Caki2 (cell line): ENCODE results near the gene SNX13. TPM values are rescaled to one million over a fixed set of nuclear protein-coding genes. Genes with fewer than 3 reads are reported as not detected.
A peak's percentile ranks its signal among the peaks of the same experiment; 100 is the strongest.

ENCODE experiments used
- DNase-seq: peaks from one replicate; pipeline ENCODE4 v3.0.0-alpha.2; 2015; ENCODE audit warnings: low read depth
- in situ Hi-C: cut with HindIII; loops from 2 replicates; pipeline ENCODE4 v1.10.0; 2016; ENCODE audit warnings: low sequenced_read_pairs, low pct_unique_long_range_greater_than_20kb, mixed read lengths
- total RNA-seq: library from RNA; depleted of rRNA; stranded (reverse); fragments of >200 nt; shearing (Covaris generic); gene quantifications from 2 replicates; pipeline ENCODE4 v1.2.3, GENCODE V29; 2014; ENCODE audit warnings: low replicate concordance; rRNA removed

SNX13 gene, protein sequence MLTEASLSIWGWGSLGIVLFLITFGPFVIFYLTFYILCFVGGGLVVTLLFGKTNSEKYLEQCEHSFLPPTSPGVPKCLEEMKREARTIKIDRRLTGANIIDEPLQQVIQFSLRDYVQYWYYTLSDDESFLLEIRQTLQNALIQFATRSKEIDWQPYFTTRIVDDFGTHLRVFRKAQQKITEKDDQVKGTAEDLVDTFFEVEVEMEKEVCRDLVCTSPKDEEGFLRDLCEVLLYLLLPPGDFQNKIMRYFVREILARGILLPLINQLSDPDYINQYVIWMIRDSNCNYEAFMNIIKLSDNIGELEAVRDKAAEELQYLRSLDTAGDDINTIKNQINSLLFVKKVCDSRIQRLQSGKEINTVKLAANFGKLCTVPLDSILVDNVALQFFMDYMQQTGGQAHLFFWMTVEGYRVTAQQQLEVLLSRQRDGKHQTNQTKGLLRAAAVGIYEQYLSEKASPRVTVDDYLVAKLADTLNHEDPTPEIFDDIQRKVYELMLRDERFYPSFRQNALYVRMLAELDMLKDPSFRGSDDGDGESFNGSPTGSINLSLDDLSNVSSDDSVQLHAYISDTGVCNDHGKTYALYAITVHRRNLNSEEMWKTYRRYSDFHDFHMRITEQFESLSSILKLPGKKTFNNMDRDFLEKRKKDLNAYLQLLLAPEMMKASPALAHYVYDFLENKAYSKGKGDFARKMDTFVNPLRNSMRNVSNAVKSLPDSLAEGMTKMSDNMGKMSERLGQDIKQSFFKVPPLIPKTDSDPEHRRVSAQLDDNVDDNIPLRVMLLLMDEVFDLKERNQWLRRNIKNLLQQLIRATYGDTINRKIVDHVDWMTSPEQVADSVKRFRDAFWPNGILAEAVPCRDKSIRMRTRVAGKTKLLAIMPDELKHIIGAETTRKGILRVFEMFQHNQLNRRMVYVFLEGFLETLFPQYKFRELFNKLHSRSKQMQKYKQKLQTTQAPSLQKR
- 9.8 and 31.9 TPM in 2 replicates for total RNA-seq

DNA sequence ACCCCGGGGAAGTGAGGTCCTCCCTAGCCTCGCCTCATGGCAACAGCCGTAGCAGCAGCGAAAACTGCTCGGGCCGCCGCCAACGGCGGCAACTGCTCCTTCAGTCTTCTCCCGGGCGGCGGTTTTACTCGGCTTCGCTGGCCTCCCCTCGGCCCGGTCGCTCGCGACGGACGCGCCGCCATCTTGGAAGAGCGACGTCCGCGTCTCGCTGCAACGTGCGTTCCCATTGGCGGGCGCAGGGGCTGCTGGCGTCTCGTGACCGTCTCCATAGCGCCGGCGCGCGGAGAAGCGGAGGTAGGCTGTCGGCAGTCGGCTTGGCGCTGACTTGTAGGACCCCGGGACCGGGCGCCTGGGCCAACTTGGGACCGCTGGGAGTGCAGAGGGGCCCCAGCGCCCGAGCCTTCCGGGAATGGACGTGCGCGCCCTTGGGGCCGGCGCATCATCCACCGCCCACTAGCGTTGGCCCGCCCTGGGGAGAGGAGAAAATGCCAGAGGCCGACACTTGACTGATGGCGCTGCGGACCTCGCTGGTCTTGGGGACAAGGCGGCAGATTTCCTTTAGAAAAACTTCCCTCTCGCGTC, at the start of gene SNX13:
SNX13 (minus strand) TSS at position 193 of the 582 bp plus-strand sequence. CDS start 199 bp downstream, outside the sequence.
- peak; percentile 91 for DNase-seq
- in situ Hi-C loops, result no loop called here

DNA sequence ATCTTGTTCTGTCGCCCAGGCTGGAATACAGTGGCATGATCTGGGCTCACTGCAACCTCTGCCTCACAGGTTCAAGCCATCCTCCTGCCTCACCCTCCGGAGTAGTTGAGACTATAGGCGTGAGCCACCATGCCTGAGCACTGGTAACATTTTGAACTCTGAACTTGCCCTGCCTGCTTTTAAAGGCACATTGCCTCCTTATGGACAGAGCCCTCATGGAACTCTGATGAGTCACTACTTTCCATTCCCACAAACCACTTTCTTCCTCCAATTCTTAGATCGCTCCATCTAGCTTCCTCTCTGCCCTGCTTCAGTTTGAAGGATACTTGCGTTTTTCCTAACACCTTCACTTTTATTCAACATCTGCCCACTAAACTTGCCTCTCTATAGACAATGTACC, 49.3 kb upstream of the SNX13 start:
- in situ Hi-C loops, result no loop called here
- DNase-seq, result no peak

DNA sequence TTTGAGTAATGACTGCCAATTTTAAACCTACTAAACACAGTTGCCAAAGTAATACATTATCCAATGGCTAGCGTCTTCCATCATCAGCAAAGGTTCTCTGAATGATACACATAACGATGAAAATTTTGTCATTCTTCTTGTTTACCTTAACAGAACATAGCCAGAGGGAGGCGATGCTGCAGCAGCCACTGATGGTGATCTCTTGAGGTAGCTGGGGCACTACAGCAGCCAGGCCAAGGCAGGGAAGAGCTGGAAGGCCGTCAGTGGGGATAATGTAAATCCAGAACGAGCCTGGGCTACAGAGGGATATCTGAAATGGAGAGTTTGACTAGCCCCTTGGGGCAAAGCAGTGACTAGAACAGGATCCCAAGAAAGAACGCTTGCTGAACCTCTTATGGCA, 48.6 kb upstream of the SNX13 start:
- no peak for DNase-seq
- in situ Hi-C loops, result no loop called here

DNA sequence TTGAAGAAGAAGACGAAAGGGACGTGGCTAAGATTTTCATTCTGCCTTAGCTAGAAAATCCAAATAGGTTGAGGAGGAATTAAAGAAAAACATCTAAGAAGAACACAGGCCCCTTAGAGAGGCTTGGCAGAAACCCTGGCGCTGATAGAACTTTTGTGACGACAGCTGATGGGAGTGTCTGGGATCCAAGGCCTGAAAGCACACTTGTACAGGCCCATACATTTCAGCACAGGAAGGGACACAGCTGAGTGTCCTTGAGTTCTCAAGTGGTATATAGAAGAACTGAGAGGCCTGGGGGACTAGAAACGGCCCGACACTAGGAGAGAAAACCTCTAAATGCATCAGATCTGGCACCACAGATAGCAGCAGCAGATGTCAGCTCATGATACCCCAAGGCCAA, 47.8 kb upstream of the SNX13 start:
- no peak for DNase-seq
- in situ Hi-C loops, result no loop called here

DNA sequence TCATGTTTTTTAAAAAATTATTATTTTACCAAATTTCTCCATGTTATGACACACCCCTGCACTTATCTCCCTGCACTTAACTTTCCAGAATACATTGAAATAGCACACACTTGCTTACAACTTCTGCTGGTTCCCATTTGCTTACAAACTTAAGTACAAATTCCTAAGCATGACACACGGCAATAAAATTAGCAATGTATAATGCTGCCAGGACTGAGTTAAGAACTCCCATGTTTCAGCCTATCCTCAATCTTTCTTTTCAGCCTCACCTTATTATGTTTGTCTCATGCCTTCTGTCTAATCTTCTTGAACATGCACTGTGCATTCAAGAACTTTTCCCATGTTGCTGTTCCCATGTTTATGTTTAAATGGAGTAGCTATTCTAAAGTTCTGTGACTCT, 46.6 kb upstream of the SNX13 start:
- in situ Hi-C loops, result no loop called here

DNA sequence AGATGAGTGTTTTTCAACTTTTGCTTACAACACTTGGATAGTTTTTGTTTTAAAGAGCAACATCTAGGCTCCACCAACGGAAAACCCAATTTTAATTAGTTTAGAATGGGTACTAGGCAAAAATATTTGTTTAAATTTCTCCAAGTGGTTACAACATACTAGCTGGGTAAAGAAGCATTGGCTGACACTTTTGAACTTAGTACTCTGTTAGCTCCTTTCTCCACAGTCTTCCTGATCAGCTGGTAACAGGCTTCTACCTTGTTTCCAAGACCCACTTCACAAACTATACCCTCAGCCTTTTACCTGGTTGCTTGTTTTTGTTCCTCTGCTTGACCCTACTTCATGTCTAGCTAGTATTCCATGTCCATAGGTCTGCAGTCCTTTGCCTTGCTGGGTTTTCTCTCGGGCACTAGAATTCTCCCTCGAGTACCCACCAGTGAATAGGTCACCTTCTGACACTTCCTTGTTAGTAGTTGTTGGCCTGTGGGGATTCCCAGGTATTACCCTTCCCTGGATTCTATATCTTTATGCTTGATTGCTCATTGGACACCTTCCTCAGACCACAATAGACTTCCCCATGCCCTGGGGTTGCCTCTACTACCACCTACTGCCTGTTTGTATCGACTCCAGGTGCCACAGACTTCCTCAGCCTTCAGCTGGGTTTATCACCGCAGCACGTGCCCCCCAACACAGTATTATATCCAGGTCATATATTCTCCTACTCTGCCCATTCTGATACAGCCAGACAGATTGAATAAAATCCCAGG, 45.4 kb upstream of the SNX13 start:
- in situ Hi-C loops, result no loop called here
- DNase-seq, result no peak

More for the DNA sequence above, 46.6 kb upstream of the SNX13 start:
- no peak for DNase-seq

DNA sequence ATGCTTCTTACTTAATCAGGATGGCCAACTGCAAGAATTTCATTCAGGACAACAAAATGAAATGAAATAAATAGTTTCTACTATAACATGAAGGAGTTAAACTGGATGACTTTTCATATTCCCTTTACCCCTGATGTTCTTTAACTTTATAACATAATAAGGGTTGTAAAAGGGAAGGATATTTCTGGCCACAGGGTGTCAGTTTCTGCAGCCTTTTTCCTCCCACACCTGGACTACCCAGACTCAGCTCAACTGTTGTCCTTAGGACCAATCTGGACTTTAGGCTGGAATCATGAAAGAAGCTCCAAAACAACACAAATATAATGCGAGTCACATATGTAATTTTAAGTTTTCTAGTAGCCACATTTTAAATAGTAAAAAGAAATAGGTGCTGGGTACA, 44.0 kb upstream of the SNX13 start:
- in situ Hi-C loops, result no loop called here
- no peak for DNase-seq

DNA sequence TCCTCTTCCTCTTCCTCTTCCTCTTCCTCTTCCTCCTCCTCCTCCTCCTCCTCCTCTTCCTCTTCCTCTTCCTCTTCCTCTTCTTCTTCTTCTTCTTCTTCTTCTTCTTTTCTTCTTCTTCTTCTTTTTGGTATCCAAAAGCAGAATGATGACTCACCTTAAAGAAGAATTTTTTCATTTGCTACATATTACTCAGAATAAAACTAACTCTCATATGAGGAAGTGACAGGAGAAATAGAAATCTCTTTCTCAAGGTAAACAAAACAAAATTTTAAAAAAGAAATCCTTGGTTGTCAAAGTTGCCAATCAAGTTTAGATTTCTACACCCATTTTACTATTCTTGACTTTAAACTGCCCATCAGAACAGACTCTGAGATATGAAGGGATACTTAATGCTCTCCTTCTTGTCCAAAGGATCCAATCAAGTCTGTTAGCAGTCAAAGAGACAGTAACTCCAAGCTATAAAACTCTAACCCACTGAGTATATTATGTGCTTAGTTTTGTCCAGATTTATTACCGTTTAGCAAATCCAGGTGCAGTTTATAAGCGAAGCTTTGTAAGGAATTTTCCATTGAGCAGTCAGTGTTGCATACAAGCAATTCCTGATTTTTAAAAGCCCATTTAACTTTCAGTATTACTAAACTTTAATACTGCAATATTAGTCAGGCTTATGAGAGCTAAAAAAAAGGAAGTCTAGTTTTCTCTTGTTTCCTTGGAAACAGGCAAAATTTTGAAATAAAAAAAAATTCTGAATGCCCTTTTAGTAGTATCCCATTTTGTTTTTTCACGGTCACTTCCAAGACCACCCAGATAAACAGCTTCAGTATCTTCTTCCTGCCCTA, 43.1 kb upstream of the SNX13 start:
- in situ Hi-C loops, result no loop called here
- DNase-seq, result no peak

DNA sequence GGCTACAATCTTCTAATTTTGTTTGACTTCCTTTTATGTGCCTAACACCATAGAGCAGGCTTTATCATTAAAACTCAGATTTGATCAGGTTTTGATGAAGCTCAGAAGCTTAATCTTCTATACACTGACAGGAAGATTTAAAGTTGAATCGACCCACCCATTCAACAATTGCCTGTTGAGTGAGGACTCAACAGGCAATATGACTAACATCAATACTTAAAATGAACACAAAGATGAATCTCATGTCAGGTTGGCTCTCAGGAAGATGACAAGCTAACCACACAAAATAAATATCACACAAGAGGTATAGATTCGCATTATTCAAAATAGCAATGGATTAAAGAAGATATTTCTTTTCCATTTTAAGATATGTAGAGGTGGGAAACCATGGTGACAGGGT, 36.7 kb upstream of the SNX13 start:
- no peak for DNase-seq
- in situ Hi-C loops, result no loop called here

DNA sequence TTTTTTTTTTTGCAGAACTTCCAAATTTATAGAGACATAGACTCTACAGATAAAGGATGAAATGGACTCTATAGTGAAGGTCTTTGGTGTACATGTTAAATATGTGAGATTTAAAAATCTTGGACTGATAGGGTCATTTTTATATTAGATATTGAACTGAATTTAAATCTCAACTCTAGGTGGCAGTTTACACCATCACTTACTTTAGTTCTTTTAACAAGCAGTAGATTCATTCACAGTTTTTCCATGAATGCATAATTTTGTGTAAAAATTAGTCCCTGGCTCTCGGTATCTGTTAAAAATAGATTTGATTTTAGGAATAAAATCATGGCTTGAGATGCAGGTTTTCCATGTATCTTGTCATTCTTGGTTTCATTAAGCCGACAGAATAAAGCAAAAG, 31.1 kb upstream of the SNX13 start:
- no peak for DNase-seq
- in situ Hi-C loops, result no loop called here

DNA sequence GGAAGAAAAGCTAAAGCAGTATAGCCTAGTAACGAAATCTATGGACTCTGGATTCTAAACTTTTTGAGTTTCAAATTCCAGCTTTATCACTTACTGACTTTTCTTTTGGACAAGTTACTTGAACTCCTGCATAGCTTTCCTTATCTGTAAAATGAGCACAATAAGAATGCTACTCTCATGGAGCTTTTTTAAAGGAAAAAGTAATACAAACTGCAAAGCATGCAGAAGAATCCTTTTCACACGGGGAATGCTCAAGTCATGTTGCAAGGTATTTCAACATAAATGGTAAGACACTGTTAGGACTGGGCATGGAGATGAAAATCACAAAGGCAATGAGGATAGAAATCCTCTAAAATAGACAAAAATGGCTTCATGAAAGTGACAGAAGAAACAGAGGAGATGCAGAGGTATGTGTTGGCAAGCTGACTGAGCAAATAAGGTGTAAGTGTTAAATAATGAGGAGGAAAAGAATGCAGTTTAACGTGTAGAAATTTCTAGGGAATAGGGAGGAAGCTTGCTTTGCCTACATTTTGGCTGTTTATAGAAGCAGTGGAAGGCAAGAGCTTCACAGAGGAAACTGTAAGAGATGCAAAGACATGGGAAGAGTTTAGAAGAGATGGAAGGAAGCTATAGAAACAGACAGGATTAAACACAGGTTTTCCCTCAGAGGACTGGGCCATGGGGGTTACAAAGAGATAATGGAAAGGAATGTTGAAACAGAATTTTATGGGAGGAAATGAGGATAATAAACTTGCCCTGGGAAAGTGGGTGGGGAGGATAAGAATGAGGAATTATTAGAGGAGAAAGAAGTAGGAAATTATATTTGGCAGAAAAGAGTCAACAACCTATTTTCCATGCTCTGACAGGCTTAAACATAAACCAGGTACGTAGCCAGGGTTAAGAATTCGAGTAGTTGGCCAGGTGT, 28.8 kb upstream of the SNX13 start:
- in situ Hi-C loops, result no loop called here
- no peak for DNase-seq

DNA sequence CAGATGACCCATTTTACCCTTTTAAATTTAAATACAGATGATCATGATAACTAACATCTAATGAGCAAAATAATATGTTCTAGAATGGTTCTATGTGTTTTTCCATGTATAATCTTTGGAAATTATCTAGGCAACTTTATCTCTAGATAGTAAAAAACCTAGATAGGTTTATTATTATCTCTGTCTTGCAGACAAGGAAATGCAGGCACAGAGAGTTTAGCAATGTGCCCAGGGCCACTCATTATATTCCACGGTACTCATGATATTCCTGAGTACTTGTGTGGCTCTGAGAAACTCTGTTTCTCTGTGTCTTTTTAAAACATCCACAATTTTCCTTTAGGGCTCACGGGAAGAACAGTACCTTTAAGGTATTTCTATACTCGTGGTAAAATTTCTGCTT, 26.4 kb upstream of the SNX13 start:
- DNase-seq, result no peak
- in situ Hi-C loops, result no loop called here

DNA sequence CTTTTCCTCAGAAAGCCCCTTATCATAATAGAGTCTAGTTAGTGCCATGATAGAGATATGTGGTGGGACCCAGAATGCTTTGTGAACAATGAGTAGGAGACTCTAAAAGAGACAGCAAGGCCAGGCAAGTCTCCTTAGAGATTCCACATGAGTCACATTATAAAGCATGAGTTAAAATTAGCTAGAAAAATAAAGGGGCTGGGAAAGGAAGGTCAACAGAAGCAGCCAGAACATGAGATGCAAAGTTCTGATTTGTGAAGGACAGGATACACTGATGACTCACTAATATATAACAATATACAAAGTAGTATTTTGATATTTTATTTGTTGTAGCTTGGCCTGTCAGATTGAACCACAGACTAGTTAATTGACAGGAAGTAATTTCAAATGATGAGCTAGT, 25.3 kb upstream of the SNX13 start:
- no peak for DNase-seq
- in situ Hi-C loops, result no loop called here

DNA sequence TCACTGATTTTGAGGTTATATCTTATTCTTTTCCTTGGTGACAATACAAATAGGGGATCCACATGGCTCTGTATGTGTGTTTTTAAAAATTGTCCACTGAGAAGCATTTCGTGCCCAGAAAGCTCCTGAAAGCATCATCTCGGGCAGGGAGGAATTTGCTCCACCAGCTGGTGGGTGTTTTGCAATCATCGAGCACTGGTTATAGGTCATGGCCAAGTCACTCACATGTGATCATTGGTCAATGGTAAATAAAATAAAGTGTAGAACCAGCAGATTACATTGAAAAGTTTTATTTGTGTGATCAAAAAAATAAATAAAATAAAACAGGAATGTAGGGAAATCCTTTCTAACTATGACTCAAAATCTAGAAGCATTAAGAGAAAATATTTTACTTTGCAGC, 23.0 kb upstream of the SNX13 start:
- no peak for DNase-seq
- in situ Hi-C loops, result no loop called here

DNA sequence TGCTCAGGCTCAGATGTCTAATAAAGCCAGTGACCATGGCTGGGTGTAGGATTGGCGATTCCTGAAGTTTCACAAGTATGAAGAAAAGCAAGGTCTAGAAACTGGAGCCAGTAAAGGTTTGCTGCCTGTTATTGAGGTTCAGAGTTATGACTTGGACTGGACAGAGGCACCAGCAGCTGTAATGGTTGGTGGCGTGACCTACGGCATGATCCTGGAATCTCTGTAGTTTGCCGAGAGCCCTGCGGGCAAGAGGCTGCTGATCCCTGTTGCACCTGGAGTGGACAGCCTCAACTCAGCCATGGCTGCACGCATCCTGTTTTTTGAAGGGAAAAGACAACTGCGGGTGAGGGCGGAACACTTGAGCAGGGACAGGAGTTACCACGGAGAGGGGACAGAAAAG, 22.4 kb upstream of the SNX13 start:
- in situ Hi-C loops, result no loop called here
- DNase-seq, result no peak

DNA sequence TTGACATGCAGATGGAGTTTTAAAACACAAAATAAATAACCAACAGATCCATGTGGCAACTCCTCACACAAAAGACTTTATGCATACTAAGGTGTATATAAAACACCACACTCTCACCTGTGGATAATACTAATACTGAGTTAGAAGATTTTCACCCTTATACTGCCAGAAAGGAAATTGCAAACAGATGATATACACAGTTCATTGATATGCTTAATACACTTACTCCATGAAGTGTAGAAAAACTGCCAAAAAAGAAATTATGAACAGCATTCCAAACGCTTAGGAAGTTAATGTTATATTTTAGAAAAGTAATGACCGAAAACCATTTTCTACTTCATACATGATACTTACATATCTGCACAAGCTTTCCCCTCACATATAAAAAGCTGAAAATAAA, 17.6 kb upstream of the SNX13 start:
- DNase-seq, result no peak
- in situ Hi-C loops, result no loop called here
